Keratinocyte (primary cell): Measurements from ENCODE around the gene GPC3. TPM values are rescaled to one million over a fixed set of nuclear protein-coding genes. Genes with fewer than 3 reads are reported as not detected.

ENCODE experiments used
- DNase-seq: peaks from one replicate; pipeline ENCODE4 v3.0.0-alpha.2; 2011; ENCODE audit warnings: low read depth, missing footprints, low spot score
- FAIRE-seq: peaks from 2 replicates; lab custom pipeline; 2011; peaks lifted over from hg19 to GRCh38; lab: Jason Lieb, UNC
- H2AFZ ChIP-seq: 2 replicates; pipeline ENCODE4 v1.6.0; 2012; ENCODE audit warnings: low read length, control low read depth, inconsistent platforms; ENCODE audit not compliant: control insufficient read depth
- H3K27ac ChIP-seq: 2 replicates; pipeline ENCODE4 v1.5.1; 2011; ENCODE audit warnings: low read length; ENCODE audit not compliant: control insufficient read depth, insufficient read depth
- H3K27me3 ChIP-seq: 3 replicates; pipeline ENCODE4 v1.6.0; 2011; ENCODE audit warnings: low read length; ENCODE audit not compliant: control insufficient read depth, insufficient read depth; ENCODE audit errors: extremely low read depth
- H3K36me3 ChIP-seq, 2 experiments: 2 replicates in 1 of 2; 3 replicates in 1 of 2; pipeline ENCODE4 v1.5.1; 2011; ENCODE audit warnings: low read length in 2 of 2, mild to moderate bottlenecking in 1 of 2; ENCODE audit not compliant: control insufficient read depth in 2 of 2, insufficient read depth in 2 of 2; ENCODE audit errors: extremely low read depth in 1 of 2
- H3K4me1 ChIP-seq: 3 replicates; pipeline ENCODE4 v1.5.1; 2011; ENCODE audit warnings: low read length; ENCODE audit not compliant: control insufficient read depth, insufficient read depth; ENCODE audit errors: extremely low read depth
- H3K4me2 ChIP-seq: 3 replicates; pipeline ENCODE4 v1.6.0; 2011; ENCODE audit warnings: low read depth, low read length; ENCODE audit not compliant: control insufficient read depth, insufficient read depth; ENCODE audit errors: extremely low read depth
- H3K4me3 ChIP-seq, 3 experiments: fragments of 200-600 bp in 1 of 3; sonication (generic) in 1 of 3; 2 replicates in 2 of 3; 3 replicates in 1 of 3; pipeline ENCODE4 v1.5.1; 2011 to 2016; ENCODE audit warnings: low read length in 3 of 3, mild to moderate bottlenecking in 3 of 3, control low read depth in 2 of 3, inconsistent platforms in 1 of 3, low read depth in 1 of 3, mixed read lengths in 1 of 3, mixed run types in 1 of 3, moderate library complexity in 1 of 3; ENCODE audit not compliant: control insufficient read depth in 2 of 3, insufficient read depth in 2 of 3; ENCODE audit errors: extremely low read depth in 1 of 3
- H3K79me2 ChIP-seq: 2 replicates; pipeline ENCODE4 v1.6.0; 2012; ENCODE audit warnings: low read length; ENCODE audit not compliant: control insufficient read depth, insufficient read depth
- H3K9ac ChIP-seq: 3 replicates; pipeline ENCODE4 v1.6.0; 2011; ENCODE audit warnings: low read length; ENCODE audit not compliant: control insufficient read depth, insufficient read depth; ENCODE audit errors: extremely low read depth
- H3K9me1 ChIP-seq: 3 replicates; pipeline ENCODE4 v1.6.0; 2011; ENCODE audit warnings: low read length; ENCODE audit not compliant: control insufficient read depth, insufficient read depth; ENCODE audit errors: extremely low read depth
- H3K9me3 ChIP-seq: 2 replicates; pipeline ENCODE4 v1.5.1; 2012; ENCODE audit warnings: low read depth, low read length; ENCODE audit not compliant: control insufficient read depth
- H4K20me1 ChIP-seq: 3 replicates; pipeline ENCODE4 v1.6.0; 2011; ENCODE audit warnings: low read length; ENCODE audit not compliant: control insufficient read depth, insufficient read depth; ENCODE audit errors: extremely low read depth
- EZH2 ChIP-seq: IDR thresholded peaks from one replicate; pipeline ENCODE4 v1.6.1; 2012; ENCODE audit warnings: inconsistent platforms, mild to moderate bottlenecking, low read length, moderate library complexity
- dilution Hi-C: fragments of 300-500 bp; cut with MboI; formaldehyde crosslinking; loops from one replicate; pipeline ENCODE4 v1.7.0; 2020; ENCODE audit warnings: low sequenced_read_pairs; ENCODE audit not compliant: extremely low pct_ligation_motif_present
- polyA plus RNA-seq, 5 experiments: library from polyadenylated mRNA; depleted of rRNA in 3 of 5; stranded (reverse) in 3 of 5; stranded (forward) in 1 of 5; unstranded in 1 of 5; fragments of >200 nt; gene quantifications; 1 replicate in 1 of 5; 2 replicates in 3 of 5; 3 replicates in 1 of 5; pipeline versions ENCODE4 v1.2.1 to v1.2.3, GENCODE V29; 2011 to 2012; ENCODE audit warnings: missing spikeins in 2 of 5, low read depth in 1 of 5, low replicate concordance in 1 of 5
- TF ChIP-seq, protein P1 (sequence below), 3 experiments: IDR thresholded peaks in 1 of 3; conservative IDR thresholded peaks in 1 of 3; optimal IDR thresholded peaks in 1 of 3; 2 replicates in 2 of 3; 3 replicates in 1 of 3; pipeline versions ENCODE3 to v1.5.1; 2011; ENCODE audit warnings: low read length in 3 of 3, mild to moderate bottlenecking in 3 of 3, moderate library complexity in 2 of 3, control low read depth in 1 of 3, inconsistent platforms in 1 of 3; ENCODE audit not compliant: insufficient read depth in 2 of 3; ENCODE audit errors: extremely low read depth in 1 of 3

The GPC3 gene
- polyA plus RNA-seq, 1 donor (not counting 4 experiments of a cell fraction or from before 2014, with no cell fraction given): 0.03 TPM

DNA sequence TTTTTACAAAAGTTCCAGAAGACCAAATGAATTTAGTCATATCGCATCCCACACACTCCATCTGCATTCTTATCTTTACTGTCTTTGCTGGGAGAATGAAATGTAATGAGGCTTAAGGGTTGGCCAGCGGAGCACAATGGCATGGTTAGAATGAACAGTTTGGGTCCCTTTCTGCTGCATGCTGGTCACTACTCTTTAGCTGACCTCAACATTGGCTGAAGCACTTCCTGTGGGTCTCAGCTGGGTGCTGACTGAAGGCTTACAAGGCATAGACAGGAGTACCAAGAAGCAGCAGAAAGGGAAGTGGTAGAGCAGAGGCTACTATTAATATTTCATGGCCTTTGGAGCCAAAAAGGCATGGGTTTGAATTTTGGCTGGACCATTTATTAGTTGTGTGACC, 410.7 kb downstream of the GPC3 start:
- no peak overlapping the region for H3K4me3 ChIP-seq
- dilution Hi-C loops: no loop called here
- H3K27me3 ChIP-seq: no peaks in the 10 kb centered on the region
- no peaks in the 10 kb centered on the region for H4K20me1 ChIP-seq
- H3K27ac ChIP-seq: no peak overlapping the region
- no peak overlapping the region for H2AFZ ChIP-seq
- TF ChIP-seq, protein P1, sequence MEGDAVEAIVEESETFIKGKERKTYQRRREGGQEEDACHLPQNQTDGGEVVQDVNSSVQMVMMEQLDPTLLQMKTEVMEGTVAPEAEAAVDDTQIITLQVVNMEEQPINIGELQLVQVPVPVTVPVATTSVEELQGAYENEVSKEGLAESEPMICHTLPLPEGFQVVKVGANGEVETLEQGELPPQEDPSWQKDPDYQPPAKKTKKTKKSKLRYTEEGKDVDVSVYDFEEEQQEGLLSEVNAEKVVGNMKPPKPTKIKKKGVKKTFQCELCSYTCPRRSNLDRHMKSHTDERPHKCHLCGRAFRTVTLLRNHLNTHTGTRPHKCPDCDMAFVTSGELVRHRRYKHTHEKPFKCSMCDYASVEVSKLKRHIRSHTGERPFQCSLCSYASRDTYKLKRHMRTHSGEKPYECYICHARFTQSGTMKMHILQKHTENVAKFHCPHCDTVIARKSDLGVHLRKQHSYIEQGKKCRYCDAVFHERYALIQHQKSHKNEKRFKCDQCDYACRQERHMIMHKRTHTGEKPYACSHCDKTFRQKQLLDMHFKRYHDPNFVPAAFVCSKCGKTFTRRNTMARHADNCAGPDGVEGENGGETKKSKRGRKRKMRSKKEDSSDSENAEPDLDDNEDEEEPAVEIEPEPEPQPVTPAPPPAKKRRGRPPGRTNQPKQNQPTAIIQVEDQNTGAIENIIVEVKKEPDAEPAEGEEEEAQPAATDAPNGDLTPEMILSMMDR (optimal IDR thresholded peaks at IDR 0.05 in 1 of 3, IDR thresholded peaks at IDR 0.05 in 1 of 3, conservative IDR thresholded peaks at IDR 0.05 in 1 of 3; ENCODE audit: extremely low read depth in 1 of 3, insufficient read depth in 2 of 3, low read length in 3 of 3): no peak
- TF ChIP-seq EZH2: no peak
- DNase-seq (no peak), FAIRE-seq (no peak)
- no peaks in the 10 kb centered on the region for H3K9me3 ChIP-seq
- no peaks in the 10 kb centered on the region for H3K79me2 ChIP-seq
- no peaks in the 10 kb centered on the region for H3K4me1 ChIP-seq
- no peaks in the 10 kb centered on the region for H3K36me3 ChIP-seq
- no peak overlapping the region for H3K9ac ChIP-seq
- H3K9me1 ChIP-seq: no peaks in the 10 kb centered on the region
- H3K4me2 ChIP-seq: no peak overlapping the region

DNA sequence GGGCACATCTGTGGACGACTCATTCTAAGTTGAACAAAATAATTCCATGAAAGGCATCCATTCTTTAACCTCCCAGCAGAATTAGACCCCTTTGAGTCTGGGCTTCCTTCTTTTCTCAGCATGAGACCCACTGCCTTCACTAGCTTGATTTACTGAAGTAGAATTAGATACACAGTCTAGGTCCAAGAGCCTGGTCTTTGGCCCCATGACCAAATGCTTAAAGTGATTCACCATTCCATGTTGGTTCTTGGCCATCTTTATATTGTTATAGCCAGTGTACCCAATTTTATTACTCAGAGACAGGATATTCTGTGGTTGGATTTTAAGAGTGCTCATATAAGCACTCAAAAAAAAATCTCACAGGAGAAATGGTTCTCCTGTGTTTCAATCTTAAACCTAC, 414.8 kb downstream of the GPC3 start:
- no peak overlapping the region for H3K4me2 ChIP-seq
- H4K20me1 ChIP-seq: no peaks in the 10 kb centered on the region
- no peaks in the 10 kb centered on the region for H3K27me3 ChIP-seq
- no peak overlapping the region for H3K4me3 ChIP-seq
- TF ChIP-seq, protein P1 (optimal IDR thresholded peaks at IDR 0.05 in 1 of 3, IDR thresholded peaks at IDR 0.05 in 1 of 3, conservative IDR thresholded peaks at IDR 0.05 in 1 of 3; ENCODE audit: extremely low read depth in 1 of 3, insufficient read depth in 2 of 3, low read length in 3 of 3): no peak
- no peak for TF ChIP-seq EZH2
- no peak overlapping the region for H2AFZ ChIP-seq
- no peak for DNase-seq
- no peak for FAIRE-seq
- H3K79me2 ChIP-seq: no peaks in the 10 kb centered on the region
- H3K9ac ChIP-seq: no peak overlapping the region
- dilution Hi-C loops: no loop called here
- H3K36me3 ChIP-seq: no peaks in the 10 kb centered on the region
- no peak overlapping the region for H3K27ac ChIP-seq
- no peaks in the 10 kb centered on the region for H3K9me1 ChIP-seq
- H3K9me3 ChIP-seq: no peaks in the 10 kb centered on the region
- H3K4me1 ChIP-seq: no peaks in the 10 kb centered on the region
